HG03280 (cell line): Measurements from ENCODE around the gene ANKRD23.
"Not testable (repeated sequence)": the region's sequence is repeated elsewhere in the genome, so short reads cannot be mapped to it uniquely, and the experiment has no call there.

ENCODE experiments used
- ATAC-seq: cut with Tn5 transposase; IDR thresholded peaks from one replicate; pipeline ENCODE4 v1.9.1; 2021; ENCODE audit warnings: mild to moderate bottlenecking, moderate library complexity; ENCODE audit not compliant: unreplicated experiment

The ANKRD23 gene

DNA sequence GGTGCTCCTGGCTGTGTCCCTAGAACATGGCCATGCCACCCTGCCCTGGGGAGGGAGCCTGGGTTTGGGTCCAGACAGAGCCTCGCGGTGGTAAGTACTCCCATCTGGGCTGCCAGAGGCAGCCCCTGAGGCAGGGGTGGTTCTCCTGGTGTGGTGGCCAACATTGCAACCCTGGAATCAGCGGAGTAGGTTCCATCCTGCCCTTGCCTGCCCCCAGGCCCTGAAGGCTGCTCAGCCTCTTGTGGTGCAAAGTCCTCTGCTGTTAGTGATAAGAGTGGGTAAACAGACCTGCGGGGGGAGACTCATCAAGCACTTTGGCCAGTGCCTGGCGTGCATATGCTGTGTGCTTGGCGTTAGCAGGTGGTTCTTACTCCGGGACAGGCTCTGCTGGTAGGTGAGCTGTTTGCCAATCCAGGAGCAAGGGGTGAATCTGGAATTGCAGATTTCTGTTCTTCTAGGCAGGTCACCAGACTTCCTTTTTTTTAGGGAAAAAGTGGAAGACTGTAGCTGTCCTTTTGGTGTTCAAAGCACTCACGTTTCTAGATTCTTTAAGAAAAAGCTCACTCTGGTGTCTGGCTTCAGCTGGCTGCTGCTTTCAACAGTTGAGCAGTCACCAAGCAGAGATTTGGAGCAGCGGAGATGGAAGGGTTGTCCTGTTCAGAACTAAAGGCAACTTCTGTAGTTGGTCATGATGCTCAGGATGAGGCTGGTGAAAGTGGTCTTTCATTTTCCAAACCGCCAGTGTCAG is 24.5 kb downstream of the ANKRD23 start:
- no peak for ATAC-seq

DNA sequence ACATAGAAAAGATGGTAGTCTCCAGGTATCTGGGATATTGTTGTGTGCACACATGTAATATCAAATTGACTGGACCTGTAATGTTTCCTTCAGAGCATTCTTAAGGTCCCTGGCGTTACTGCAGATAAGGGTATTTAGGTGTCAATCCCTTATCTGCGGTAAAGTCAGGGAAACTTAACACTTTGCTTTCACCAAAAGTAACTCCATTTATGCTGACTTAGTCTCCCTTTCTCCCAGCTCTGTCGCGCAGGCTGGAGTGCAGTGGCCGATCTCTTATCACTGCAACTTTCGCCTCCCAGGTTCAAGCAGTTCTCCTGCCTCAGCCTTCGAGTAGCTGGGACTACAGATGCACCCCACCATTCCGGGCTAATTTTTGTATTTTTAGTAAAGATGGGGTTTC is 25.9 kb downstream of the ANKRD23 start:
- no peak for ATAC-seq

DNA sequence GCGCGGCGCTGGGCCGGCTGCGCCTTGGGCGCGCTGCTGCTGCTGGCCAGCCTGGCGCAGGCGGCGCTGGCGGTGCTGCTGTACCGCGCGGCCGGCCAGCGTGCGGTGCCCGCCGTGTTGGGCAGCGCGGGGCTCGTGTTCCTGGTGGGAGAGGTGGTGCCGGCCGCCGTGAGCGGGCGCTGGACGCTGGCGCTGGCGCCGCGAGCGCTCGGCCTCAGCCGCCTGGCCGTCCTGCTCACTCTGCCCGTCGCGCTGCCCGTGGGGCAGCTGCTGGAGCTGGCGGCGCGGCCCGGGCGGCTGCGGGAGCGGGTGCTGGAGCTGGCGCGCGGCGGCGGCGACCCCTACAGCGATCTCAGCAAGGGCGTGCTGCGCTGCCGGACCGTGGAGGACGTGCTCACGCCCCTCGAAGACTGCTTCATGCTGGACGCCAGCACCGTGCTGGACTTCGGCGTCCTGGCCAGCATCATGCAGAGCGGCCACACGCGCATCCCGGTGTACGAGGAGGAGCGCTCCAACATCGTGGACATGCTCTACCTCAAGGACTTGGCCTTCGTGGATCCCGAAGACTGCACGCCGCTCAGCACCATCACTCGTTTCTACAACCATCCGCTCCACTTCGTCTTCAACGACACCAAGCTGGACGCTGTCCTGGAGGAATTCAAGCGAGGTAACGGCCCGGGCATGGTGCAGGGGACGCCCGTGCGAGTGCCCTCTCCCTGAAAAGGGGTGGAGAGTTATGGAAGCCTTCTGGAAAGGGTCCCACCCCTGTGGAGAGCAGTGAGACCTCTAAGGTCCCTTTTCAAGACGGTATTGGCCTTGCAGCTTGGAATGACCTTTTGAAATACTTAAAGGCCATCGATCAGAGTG is 26.8 kb downstream of the ANKRD23 start:
- ATAC-seq = no peak

DNA sequence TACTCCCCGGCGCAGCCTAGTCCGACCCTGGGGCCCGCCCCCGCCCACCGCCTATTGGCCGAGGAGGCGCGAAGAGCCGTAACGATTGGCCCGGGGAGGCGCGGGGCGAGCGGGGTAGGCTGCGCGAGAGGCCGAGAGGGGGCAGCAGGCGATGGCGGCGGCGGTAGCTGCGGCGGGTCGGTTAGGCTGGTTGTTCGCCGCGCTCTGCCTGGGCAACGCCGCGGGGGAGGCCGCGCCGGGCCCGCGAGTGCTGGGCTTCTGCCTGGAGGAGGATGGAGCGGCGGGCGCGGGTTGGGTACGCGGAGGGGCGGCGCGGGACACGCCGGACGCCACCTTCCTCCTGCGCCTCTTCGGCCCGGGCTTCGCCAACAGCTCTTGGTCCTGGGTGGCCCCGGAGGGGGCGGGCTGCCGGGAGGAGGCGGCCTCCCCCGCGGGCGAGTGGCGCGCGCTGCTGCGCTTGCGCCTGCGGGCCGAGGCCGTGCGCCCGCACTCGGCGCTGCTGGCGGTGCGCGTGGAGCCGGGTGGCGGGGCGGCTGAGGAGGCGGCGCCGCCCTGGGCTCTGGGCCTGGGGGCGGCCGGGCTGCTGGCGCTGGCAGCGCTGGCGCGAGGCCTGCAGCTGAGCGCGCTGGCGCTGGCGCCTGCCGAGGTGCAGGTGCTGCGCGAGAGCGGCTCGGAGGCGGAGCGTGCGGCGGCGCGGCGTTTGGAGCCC is 27.5 kb downstream of the ANKRD23 start, which contains the start of gene CNNM3:
CNNM3 (plus strand) TSS at position 142 of the 709 bp plus-strand sequence; CDS start at position 152, 10 bp downstream.
- peak; percentile 86 for ATAC-seq

DNA sequence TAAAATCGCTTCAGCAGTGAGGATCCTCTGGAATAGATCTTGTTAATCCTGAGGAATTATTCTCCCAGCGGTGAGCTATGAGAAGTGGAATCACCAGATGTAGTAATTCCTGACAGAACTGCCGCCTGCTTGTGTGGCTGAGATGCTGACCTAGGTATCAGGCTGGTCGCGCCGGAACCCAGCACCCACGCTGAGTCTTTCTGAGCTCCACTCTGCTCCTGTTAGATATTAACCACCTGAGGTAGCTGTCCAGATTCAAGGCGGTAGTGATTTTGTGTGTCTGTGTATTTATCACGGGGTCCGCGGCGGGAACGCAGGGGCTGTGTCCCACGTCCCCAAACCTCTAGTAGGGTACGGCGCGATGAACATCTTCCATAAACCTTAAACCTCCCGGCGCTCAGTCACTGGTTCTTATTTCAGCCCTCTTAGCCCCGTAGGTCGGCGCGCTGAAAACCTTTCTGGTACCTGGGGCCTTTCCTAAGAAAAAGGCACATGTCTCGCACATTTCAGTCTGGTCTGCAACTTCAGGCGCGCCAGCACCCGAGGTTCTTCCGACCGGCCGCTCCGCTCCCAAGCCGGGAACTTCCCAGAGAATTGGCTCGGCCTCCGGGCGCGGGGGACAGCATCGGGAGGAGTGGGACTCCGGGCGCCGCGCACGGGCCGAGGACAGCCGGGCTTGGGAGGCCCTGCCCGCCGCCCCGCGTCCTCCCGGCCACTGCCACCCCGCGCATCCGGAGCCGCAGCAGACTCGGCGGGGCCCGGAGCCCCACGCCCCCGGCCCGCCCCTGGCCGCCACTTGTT is 28.3 kb downstream of the ANKRD23 start:
- ATAC-seq = peak; percentile 1

DNA sequence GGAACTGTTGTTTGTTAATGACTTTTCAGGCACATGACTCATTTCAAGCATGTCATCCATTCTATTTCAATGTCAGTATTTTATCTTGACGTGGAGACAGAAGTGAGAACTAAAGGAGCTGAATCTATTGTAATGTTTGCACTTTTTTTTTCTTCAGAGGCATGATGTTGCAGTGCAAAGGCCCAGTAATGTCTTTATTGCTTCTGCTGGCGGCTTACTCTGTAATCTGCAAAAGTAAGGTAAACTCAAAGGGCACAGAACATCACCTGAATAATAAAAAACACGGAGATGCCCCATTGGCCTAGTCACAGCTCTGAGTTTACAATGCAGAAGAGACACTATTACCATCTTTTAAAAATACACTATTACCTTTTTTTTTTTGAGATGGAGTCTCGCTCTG is 30.2 kb downstream of the ANKRD23 start:
- ATAC-seq = no peak

DNA sequence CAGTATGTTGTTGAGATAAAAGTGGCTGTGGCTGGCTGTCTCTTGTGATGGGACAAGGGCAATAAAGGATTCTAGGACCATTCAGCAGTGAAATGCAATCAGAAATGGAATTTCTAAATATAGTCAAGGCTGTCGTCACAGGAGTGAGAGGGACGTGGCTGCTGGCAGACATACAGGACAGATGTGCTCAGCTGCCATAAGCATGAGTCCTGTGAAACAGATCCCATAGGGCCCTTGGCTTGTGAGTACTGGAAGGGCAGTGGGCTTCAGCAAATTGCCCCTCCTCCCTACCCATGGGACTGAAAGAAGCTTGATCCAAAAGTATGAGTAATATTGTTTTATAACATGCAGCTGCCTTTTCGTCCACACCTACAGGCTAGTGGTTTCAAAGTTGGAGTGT is 31.9 kb downstream of the ANKRD23 start:
- ATAC-seq = no peak

DNA sequence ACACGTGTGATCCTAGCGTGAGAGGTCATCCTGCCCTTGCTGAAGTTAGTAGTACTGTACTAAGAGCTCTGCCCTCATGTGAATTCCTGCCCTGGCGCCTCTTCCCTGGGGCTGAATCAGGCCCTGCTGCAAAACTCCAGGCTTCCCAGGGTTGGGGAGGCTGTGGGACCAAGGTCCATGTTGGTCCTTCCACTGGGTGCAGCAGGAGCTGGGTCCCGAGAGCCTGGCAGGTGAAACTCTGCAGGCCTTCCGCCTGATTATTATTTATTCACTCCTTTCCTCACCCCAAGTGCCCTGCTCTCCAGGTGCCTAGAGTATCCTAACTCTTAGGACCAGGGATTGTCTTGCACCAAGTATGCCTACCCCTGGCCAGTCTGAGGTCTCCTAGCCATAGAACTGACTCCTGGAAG is 33.0 kb downstream of the ANKRD23 start:
- no peak for ATAC-seq

DNA sequence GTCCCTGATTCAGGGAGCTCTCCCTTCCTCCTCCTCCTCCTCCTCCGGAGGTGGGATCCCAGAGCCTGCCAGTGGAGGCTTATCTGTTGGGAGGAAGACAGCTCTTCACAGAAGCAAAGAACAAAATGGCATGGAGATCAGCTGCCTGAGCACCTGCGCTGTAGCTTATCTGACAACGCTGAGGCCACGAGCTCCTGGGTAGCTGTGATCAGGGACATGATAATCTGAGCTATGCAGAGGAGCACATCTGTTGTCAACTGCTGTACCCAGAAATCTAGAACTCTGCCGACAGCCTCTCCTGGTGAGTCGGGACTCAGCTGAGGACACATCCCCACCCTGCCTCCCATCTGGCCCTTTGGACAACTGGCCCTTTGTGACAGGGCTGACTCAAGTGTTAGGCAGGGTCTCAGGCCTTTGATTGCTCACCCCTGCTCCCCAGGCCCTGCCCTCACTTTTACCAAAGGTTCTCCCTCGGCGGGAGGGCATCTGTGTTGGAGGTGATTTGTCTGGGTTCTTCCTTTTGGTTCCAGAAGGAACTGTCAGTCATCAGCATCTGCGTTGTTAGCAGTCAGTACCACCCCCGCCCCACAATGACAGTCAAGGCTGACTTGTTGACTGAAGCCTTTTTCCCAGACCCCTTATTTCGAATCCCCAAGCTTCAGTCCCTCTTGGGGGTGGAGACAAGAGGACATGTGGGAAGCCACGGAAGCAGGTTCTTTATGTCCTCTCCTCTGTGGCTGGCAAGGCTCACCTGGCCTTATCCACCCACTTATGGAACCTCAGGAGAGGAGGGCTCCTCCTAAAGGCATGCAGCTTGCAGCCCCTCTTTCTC is 33.7 kb downstream of the ANKRD23 start:
- ATAC-seq = no peak

DNA sequence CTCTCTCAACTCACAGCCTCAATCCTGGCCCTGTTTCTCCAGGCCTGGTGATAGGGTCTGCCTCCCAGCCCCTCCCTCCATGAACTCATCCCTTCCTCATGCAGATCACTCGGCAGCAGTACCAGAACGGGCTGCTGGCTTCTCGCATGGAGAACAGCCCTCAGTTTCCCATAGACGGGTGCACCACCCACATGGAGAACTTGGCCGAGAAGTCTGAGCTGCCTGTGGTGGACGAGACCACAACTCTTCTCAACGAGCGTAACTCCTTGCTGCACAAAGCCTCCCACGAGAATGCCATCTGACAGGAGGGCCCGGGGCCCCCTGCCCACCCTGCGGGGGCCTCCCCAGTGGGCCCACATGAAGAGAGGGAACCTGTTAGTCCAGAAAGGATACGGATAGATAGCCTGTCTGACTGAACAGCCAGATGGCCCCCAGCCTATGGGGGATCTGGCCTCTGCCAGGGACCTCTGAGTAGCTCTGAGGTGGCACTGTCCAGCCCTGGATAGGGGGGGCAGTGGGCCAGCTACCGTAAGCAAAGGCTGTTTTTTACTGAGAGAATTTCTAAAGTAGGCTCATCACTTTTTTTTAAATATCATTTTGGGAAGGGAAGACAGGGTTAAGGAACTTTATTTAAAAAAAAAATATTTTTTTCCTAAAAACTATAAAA is 34.5 kb downstream of the ANKRD23 start:
- no peak for ATAC-seq

DNA sequence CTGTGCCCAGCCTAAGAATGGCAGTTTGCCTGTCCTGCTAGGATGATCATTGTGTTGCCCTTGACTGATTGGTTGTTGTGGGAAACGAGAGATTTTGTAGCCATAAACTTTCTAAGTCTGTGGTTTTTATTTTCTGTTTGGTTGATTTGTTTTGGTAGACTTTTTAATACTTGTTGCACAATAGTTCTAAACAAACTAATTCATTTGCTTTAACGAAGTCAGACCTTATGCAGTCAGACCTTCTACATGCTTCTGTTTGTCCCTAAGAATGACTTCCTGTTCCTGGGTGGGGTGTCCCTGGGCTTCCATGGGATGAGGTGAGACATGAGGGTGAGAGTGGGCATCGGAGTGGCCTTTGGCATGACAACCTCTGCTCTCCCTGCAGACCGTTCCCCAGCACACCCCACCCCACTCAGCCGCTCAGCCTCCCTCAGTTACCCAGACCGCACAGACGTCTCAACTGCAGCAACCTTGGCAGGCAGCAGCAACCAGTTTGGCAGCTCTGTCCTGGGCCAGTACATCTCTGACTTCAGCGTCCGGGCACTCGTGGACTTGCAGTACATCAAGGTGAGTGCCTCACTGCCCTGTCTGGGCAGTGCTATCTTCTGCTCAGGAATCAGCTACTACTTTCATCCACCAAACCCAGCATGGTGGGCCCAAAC is 35.5 kb downstream of the ANKRD23 start:
- ATAC-seq = no peak

DNA sequence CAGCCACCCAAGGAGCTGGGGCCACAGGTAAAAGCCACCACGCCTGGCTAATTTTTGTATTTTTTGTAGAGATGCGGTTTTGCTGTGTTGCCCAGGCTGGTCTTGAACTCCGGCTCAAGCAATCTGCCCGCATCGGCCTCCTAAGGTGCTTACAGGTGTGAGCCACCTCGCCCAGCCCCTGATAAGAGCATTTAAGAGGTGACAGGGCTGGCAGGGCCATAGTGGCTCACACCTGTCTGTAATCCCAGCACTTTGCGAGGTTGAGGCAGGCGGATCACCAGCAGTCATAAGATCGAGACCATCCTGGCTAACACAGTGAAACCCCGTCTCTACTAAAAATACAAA is 36.7 kb downstream of the ANKRD23 start:
- ATAC-seq = no peak

DNA sequence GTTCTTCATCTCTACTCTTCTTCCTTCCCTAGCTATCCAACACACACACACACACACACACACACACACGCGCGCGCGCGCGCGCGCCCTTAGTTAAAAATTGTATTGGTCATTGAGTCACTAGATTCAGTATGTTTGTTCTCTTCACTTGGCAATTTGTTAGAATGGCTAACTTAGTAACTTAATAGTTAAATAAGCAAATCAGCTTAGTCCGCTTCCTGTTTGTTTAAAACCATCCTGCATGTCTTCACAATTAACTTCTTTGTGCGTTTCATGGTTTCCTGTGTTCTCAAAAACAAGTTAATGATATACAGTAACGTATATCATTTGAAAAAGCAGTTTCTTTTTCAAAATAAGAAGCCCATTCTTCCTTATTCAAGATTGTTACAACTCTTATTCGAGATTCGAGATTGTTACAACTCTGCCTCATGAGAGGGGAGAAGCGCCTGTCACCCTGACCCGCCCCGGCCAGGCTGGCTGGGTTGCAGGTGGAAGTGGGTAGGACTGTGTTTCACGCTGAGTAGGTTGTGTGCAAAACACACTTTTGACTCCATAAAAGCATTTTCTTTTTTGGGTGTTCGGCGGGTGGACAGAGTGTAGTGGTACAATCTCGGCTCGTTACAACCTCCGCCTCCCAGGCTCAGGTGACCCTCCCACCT is 37.2 kb downstream of the ANKRD23 start:
- ATAC-seq = no peak

DNA sequence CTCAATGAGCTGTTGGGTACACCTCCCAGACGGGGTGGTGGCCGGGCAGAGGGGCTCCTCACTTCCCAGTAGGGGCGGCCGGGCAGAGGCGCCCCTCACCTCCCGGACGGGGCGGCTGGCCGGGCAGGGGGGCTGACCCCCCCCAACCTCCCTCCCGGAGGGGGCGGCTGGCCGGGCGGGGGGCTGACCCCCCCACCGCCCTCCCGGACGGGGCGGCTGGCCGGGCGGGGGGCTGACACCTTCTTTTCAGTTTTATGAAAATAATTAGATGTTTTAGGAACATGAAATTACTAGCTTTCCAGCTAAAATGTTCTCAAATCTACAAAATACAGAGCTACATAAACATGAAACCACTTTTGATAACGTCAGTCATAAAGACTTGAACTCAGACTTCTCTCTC is 37.9 kb downstream of the ANKRD23 start:
- not testable (repeated sequence) for ATAC-seq

DNA sequence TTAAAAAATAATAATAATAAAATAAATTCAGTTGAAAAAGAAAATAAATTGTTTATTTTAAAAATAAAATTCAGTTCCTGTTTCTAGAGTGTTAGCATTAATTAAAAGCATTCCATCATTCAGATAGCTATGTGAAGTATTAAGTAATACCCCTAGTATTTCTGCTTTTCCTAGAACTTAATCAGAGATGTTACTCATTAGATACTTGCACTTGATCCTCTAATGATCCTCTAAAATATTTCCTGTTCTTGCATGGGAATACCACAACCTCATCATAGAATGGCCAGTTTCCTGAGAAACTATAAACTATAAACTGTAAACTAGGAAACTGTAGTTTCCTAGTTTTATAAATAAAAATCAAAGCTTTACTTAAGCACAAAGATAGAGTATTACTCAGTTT is 38.8 kb downstream of the ANKRD23 start:
- ATAC-seq = no peak

DNA sequence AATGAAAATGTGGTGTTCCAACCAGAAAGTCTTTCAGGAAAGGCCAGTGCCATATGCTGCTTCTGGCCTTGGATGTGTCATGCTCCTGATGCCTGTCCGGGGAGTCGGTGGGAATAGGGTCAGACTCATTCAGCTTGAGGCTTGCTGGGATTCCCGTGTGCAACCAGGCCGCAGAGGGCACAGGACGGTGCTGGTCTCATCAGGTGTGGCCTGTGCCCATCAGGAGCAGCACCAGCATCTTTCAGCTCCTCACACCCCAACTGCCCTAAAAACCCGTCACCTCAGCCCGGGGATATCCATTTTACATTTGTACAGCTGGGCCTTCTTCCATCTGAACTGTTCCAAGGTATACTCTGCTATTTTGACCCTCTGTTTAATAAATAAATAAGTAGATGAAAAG is 41.1 kb downstream of the ANKRD23 start:
- ATAC-seq = no peak

DNA sequence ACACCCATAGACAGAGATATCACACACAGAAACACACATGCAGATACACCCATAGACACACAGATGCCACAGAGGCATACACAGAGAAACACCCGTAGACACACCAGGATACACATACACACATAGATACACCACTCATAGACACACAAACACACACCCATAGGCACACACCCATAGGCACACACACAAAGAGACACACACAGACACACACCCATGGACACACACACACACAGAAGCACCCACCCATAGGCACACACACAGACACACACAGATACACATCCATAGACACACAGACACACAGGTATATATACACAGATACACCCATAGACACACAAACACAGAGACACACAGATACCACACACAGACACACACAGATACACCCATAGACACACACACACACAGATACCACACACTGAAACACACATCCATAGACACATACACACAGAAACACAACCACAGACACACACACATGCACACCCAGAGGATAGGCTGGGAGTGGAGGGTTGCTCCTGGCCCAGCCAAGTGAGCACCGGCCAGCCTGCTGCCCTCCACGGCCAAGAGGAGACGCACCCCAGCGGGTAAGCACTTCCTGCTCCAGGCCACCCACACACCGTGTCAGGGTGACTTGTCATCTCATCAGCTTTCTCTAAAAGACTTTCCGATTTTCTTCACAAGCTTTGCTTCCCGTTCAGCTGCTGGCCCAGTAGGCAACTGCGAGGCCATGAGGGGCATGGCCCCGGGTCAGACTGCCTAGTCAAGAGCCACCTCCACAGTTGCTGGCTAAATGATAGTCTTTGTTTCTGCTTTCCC is 41.8 kb downstream of the ANKRD23 start:
- ATAC-seq = no peak
